ENCODE data around the gene TNFSF15.

The TNFSF15 gene

GRCh38 chr9:114757984-114758383 lies 47.9 kb downstream of the TNFSF15 start:
- Histone ChIP-seq H2AFZ (ENCODE audit: low read depth, low read length) (no peak overlapping the region), H4K20me1 (ENCODE audit: insufficient read depth, low read length) (no peaks in the 10 kb centered on the region), H3K4me1 (ENCODE audit: low read length) (peaks cover 43% of the 10 kb centered on the region), H3K9me3 (ENCODE audit: insufficient read depth, low read length) (0 out of 2 replicates have a peak, but pooled peaks cover 5% of the 10 kb centered on the region), H3K27me3 (ENCODE audit: low read depth, low read length) (peaks cover 16% of the 10 kb centered on the region), H3K36me3 (replicated peaks; ENCODE audit: low read depth, low read length) (peaks cover 4% of the 10 kb centered on the region), H3K4me3 (ENCODE audit: low read length) (no peak overlapping the region), H3K9ac (ENCODE audit: low read length) (no peak overlapping the region), H3K79me2 (ENCODE audit: low read length) (no peaks in the 10 kb centered on the region), H3K27ac (ENCODE audit: low read length) (no peak overlapping the region), H3K4me2 (ENCODE audit: low read length) (peak overlapping the region; percentile 45)
- no peak for TF ChIP-seq CTCF (IDR thresholded peaks at IDR 0.05; ENCODE audit: low read depth, low read length)
- TF ChIP-seq EZH2phosphoT487 (IDR thresholded peaks at IDR 0.05; ENCODE audit: low read depth) = no peak

- H3K36me3 ChIP-seq (replicated peaks; ENCODE audit: low read depth, low read length) = peaks cover 4% of the 10 kb centered on the region
- H3K79me2 ChIP-seq (ENCODE audit: low read length) = no peaks in the 10 kb centered on the region
- H3K4me2 ChIP-seq (ENCODE audit: low read length) = peak overlapping the region; percentile 45
- H4K20me1 ChIP-seq (ENCODE audit: insufficient read depth, low read length) = no peaks in the 10 kb centered on the region
- 0 out of 2 replicates have a peak, but pooled peaks cover 5% of the 10 kb centered on the region for H3K9me3 ChIP-seq (ENCODE audit: insufficient read depth, low read length)
- H3K4me3 ChIP-seq (ENCODE audit: low read length) = no peak overlapping the region
- H2AFZ ChIP-seq (ENCODE audit: low read depth, low read length) = no peak overlapping the region
- H3K27me3 ChIP-seq (ENCODE audit: low read depth, low read length) = peaks cover 13% of the 10 kb centered on the region; the same call in 1 of the 2 replicates
- no peak overlapping the region for H3K9ac ChIP-seq (ENCODE audit: low read length)
- TF ChIP-seq EZH2phosphoT487 (IDR thresholded peaks at IDR 0.05; ENCODE audit: low read depth) = no peak
- TF ChIP-seq CTCF (IDR thresholded peaks at IDR 0.05; ENCODE audit: low read depth, low read length) = no peak
- H3K27ac ChIP-seq (ENCODE audit: low read length) = no peak overlapping the region
- H3K4me1 ChIP-seq (ENCODE audit: low read length) = peaks cover 43% of the 10 kb centered on the region
Measured at GRCh38 chr9:114757395-114757794, 48.4 kb downstream of the TNFSF15 start.

GRCh38 chr9:114756920-114757319 lies 48.9 kb downstream of the TNFSF15 start:
- Histone ChIP-seq H3K4me3 (ENCODE audit: low read length) (no peak overlapping the region), H3K27me3 (ENCODE audit: low read depth, low read length) (peaks cover 13% of the 10 kb centered on the region; the same call in 1 of the 2 replicates), H3K79me2 (ENCODE audit: low read length) (no peaks in the 10 kb centered on the region), H3K9ac (ENCODE audit: low read length) (peak overlapping the region; percentile 8; the same call in 1 of the 2 replicates), H3K4me1 (ENCODE audit: low read length) (peaks cover 43% of the 10 kb centered on the region), H4K20me1 (ENCODE audit: insufficient read depth, low read length) (no peaks in the 10 kb centered on the region), H3K9me3 (ENCODE audit: insufficient read depth, low read length) (0 out of 2 replicates have a peak, but pooled peaks cover 5% of the 10 kb centered on the region), H2AFZ (ENCODE audit: low read depth, low read length) (no peak overlapping the region; the same call in 1 of the 2 replicates), H3K4me2 (ENCODE audit: low read length) (peak overlapping the region; percentile 45), H3K36me3 (replicated peaks; ENCODE audit: low read depth, low read length) (peaks cover 4% of the 10 kb centered on the region), H3K27ac (ENCODE audit: low read length) (no peak overlapping the region)
- no peak for TF ChIP-seq EZH2phosphoT487 (IDR thresholded peaks at IDR 0.05; ENCODE audit: low read depth)
- TF ChIP-seq CTCF (IDR thresholded peaks at IDR 0.05; ENCODE audit: low read depth, low read length) = no peak

GRCh38 chr9:114754581-114754980 lies 51.3 kb downstream of the TNFSF15 start:
- Histone ChIP-seq H3K27ac (ENCODE audit: low read length) (peak overlapping the region; percentile 42), H3K9ac (ENCODE audit: low read length) (no peak overlapping the region; the same call in 1 of the 2 replicates), H3K9me3 (ENCODE audit: insufficient read depth, low read length) (0 out of 2 replicates have a peak, but pooled peaks cover 3% of the 10 kb centered on the region), H4K20me1 (ENCODE audit: insufficient read depth, low read length) (no peaks in the 10 kb centered on the region), H3K79me2 (ENCODE audit: low read length) (no peaks in the 10 kb centered on the region), H3K4me2 (ENCODE audit: low read length) (peak overlapping the region; percentile 39), H2AFZ (ENCODE audit: low read depth, low read length) (peak overlapping the region; percentile 36; the same call in 1 of the 2 replicates), H3K27me3 (ENCODE audit: low read depth, low read length) (peaks cover 4% of the 10 kb centered on the region; the same call in 1 of the 2 replicates), H3K4me1 (ENCODE audit: low read length) (peaks cover 43% of the 10 kb centered on the region), H3K36me3 (replicated peaks; ENCODE audit: low read depth, low read length) (peaks cover 4% of the 10 kb centered on the region), H3K4me3 (ENCODE audit: low read length) (no peak overlapping the region)
- TF ChIP-seq CTCF (IDR thresholded peaks at IDR 0.05; ENCODE audit: low read depth, low read length) (no peak), EZH2phosphoT487 (IDR thresholded peaks at IDR 0.05; ENCODE audit: low read depth) (no peak)
